Thyroid gland (tissue), 4 donors: ENCODE data around the gene WDR87. TPM values are rescaled to one million over a fixed set of nuclear protein-coding genes. Genes with fewer than 3 reads are reported as not detected.
"Not testable (repeated sequence)": the region's sequence is repeated elsewhere in the genome, so short reads cannot be mapped to it uniquely, and the experiment has no call there.

ENCODE experiments used
- DNase-seq, 2 donors: peaks; one replicate each; pipeline ENCODE4 v3.0.0-alpha.2; 2019
- H3K27ac ChIP-seq, 3 donors: fragments of 200-600 bp; sonication (generic); 1 replicate in 2 of 3; 2 replicates in 1 of 3; pipeline ENCODE4 v1.5.1; 2016 to 2019; ENCODE audit warnings: mild to moderate bottlenecking in 1 of 3, moderate library complexity in 1 of 3
- H3K27me3 ChIP-seq: fragments of 200-600 bp; sonication (generic); one replicate; pipeline ENCODE4 v1.5.1; 2019
- H3K36me3 ChIP-seq, 2 donors: fragments of 200-600 bp; sonication (generic); one replicate each; pipeline ENCODE4 v1.5.1; 2016 to 2019
- H3K4me1 ChIP-seq, 2 donors: fragments of 200-600 bp; sonication (generic); one replicate each; pipeline ENCODE4 v1.5.1; 2017 to 2019
- H3K4me3 ChIP-seq, 3 donors: fragments of 200-600 bp; sonication (generic); replicated peaks in 1 of 3; 1 replicate in 2 of 3; 2 replicates in 1 of 3; pipeline ENCODE4 v1.5.1; 2016; ENCODE audit warnings: mild to moderate bottlenecking in 1 of 3
- H3K9me3 ChIP-seq: fragments of 200-600 bp; sonication (generic); one replicate; pipeline ENCODE4 v1.5.1; 2017
- POLR2A ChIP-seq, 2 donors: fragments of 450-650 bp; IDR thresholded peaks; one replicate each; pipeline ENCODE4 v1.6.1; 2017; ENCODE audit warnings: antibody characterized with exemption in 2 of 2, mild to moderate bottlenecking in 2 of 2, moderate library complexity in 1 of 2
- WGBS, 2 donors: methylation state at CpG; one replicate each; pipeline ENCODE4 v1.1.5; 2017; 5-methylcytosine and 5-hydroxymethylcytosine counted together
- intact Hi-C: fragments of 100-400 bp; cut with DNase I; formaldehyde crosslinking; loops from one replicate; pipeline ENCODE4 v1.15.1; 2023
- total RNA-seq, 4 donors: library from RNA; depleted of rRNA; stranded (reverse); fragments of >200 nt; gene quantifications; one replicate each; pipeline ENCODE4 v1.2.3, GENCODE V29; 2016
- TF ChIP-seq, protein P1 (sequence below), 6 experiments: fragments of 200-600 bp in 3 of 6; fragments of 450-650 bp in 3 of 6; sonication (generic) in 3 of 6; IDR thresholded peaks; one replicate each; pipeline ENCODE4 v1.5.1; 2016 to 2019; ENCODE audit warnings: antibody characterized with exemption in 6 of 6, mild to moderate bottlenecking in 2 of 6, inconsistent platforms in 1 of 6, moderate library complexity in 1 of 6

Gene WDR87
- total RNA-seq, 4 donors from 2014 or later = under 0.01 TPM; not detected in 3

DNA sequence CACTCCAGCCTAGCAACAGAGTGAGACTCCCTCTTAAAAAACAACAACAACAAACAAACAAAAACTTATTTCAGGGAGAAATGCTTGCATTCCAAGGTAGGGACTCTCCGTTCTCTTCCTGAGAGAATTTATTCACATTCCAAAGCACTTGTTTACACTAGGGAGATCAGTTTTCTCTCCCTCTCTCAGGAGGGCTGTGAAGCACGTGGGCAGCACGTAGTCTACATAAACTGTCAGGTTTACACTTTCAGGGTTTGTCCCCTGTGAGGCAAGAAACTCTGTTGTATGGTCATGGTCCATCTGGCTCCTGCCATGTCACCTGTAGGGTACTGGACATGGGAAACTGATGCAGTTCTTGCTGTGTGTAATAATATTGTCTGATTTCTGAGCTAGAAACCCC lies 31.6 kb downstream of the WDR87 start:
- H3K27ac ChIP-seq = peak overlapping the region; percentile 84 to 97 (median 95)
- no peaks in the 10 kb centered on the region for H3K36me3 ChIP-seq
- 6 to 10% methylated on average over 3 of the region's 3 CpGs for WGBS, 2 donors
- DNase-seq = peak; percentile 81 to 84
- peaks cover 31 to 39% of the 10 kb centered on the region in 2 donors for H3K4me1 ChIP-seq
- no peak overlapping the region for H3K4me3 ChIP-seq
- TF ChIP-seq, protein P1, sequence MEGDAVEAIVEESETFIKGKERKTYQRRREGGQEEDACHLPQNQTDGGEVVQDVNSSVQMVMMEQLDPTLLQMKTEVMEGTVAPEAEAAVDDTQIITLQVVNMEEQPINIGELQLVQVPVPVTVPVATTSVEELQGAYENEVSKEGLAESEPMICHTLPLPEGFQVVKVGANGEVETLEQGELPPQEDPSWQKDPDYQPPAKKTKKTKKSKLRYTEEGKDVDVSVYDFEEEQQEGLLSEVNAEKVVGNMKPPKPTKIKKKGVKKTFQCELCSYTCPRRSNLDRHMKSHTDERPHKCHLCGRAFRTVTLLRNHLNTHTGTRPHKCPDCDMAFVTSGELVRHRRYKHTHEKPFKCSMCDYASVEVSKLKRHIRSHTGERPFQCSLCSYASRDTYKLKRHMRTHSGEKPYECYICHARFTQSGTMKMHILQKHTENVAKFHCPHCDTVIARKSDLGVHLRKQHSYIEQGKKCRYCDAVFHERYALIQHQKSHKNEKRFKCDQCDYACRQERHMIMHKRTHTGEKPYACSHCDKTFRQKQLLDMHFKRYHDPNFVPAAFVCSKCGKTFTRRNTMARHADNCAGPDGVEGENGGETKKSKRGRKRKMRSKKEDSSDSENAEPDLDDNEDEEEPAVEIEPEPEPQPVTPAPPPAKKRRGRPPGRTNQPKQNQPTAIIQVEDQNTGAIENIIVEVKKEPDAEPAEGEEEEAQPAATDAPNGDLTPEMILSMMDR (IDR thresholded peaks at IDR 0.05) = no peak
- TF ChIP-seq POLR2A (IDR thresholded peaks at IDR 0.05) = peak in 1 of 2 donors; percentile 11
- no peaks in the 10 kb centered on the region for H3K9me3 ChIP-seq
- no peaks in the 10 kb centered on the region for H3K27me3 ChIP-seq
- intact Hi-C loops = no loop called here

DNA sequence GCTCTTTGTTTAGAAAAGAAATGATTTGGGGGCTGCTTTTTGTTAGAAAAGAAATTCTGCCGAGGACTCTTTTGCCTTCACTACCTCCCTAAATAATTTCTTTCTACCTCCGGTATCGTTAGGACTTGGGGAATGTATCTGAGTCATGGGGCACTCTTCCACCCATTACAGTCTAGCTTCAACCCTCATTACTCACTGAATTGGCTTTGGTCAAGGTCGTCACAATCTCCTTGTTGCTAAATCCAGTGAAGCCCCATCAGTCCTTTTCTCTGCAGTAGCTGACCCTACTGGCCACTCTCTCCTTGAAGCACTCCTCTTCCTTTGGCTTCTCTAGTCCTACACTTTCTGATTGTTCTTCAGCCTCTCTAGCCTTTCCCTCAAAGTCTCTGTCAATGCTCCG lies 34.0 kb downstream of the WDR87 start:
- TF ChIP-seq, protein P1 (IDR thresholded peaks at IDR 0.05) = no peak
- TF ChIP-seq POLR2A (IDR thresholded peaks at IDR 0.05) = no peak
- Histone ChIP-seq H3K4me3 (no peak overlapping the region), H3K4me1 (peaks cover 31 to 34% of the 10 kb centered on the region in 2 donors), H3K9me3 (no peaks in the 10 kb centered on the region), H3K27me3 (no peaks in the 10 kb centered on the region), H3K36me3 (no peaks in the 10 kb centered on the region), H3K27ac (no peak overlapping the region)
- DNase-seq = no peak
- intact Hi-C loops = no loop called here
- 83 to 88% methylated on average over 5 of the region's 5 CpGs for WGBS, 2 donors

DNA sequence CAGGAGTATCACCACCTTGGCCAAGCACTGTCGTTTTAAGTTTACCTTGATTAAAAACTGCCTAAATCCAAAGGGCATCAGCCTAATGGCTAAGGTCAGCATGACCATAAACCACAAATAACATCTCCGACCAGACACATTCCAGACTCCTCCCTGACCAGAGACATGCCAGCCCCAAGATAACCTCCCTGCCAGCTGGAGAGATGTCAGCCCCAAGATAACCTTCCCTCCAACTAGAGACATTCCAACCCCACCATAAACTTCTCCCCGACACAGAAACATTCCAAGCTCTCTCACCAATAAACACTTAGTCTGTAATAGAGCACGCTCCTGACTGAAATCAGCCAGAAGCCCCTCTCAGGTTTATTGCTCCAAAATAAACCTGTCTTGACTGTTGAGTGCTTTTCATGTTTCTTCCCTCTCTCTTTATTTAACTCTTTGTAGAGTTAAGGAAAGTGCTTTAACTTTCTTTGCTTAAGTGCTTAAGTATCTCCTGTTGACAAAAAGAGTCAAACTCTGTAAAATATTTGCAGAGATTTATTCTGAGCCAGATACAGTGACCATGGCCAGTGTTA lies 36.5 kb downstream of the WDR87 start:
- no peak for TF ChIP-seq POLR2A (IDR thresholded peaks at IDR 0.05)
- TF ChIP-seq, protein P1 (IDR thresholded peaks at IDR 0.05) = no peak
- Histone ChIP-seq H3K27me3 (no peaks in the 10 kb centered on the region), H3K36me3 (no peaks in the 10 kb centered on the region), H3K9me3 (no peaks in the 10 kb centered on the region), H3K4me1 (peaks cover 18% of the 10 kb centered on the region in 2 donors), H3K4me3 (no peak overlapping the region), H3K27ac (no peak overlapping the region)
- no peak for DNase-seq
- WGBS, 2 donors = 71 to 86% methylated on average over 4 of the region's 4 CpGs
- intact Hi-C loops = no loop called here

DNA sequence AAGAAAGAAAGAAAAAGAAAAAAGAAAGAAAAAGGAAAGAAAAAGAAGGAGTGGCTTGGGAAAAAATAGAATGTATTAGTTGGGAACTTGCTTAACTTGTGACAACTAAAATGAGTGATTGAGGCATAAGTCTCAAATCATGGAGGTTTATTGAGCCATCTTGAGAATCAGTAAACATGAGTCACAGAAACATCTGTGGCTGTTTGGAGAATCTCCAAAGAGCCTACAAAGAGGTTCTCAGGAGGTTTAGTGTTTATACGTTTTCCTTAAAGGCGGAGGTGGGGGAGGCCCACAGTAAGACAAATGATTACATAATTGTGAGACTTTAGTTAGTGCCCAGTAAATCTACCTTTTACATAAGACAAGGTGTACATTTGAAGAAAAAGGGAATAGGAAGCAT lies 38.6 kb downstream of the WDR87 start:
- intact Hi-C loops = no loop called here
- H3K9me3 ChIP-seq = no peaks in the 10 kb centered on the region

DNA sequence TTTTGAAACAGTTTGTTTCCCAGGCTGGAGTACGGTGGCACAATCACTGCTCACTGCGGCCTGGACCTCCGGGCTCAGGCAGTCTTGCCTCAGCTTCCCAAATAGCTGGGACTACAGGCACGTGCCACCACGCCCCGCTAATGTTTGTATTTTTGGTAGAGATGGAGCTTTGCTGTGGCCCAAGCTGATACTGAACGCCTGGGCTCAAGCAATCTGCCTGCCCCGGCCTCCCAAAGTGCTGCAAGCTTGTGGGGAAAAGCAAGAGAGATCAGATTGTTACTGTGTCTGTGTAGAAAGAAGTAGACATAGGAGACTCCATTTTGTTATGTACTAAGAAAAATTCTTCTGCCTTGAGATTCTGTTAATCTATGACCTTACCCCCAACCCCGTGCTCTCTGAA lies 40.5 kb downstream of the WDR87 start:
- H3K4me1 ChIP-seq, H3K27me3 ChIP-seq, intact Hi-C loops, H3K9me3 ChIP-seq, DNase-seq, H3K36me3 ChIP-seq, H3K4me3 ChIP-seq: not testable (repeated sequence)
- peak overlapping the region in 1 of 3 donors; percentile 49 for H3K27ac ChIP-seq
- WGBS, 2 donors = 81 to 85% methylated on average over 8 of the region's 9 CpGs

More for the DNA sequence above, 38.6 kb downstream of the WDR87 start:
- no peak for DNase-seq
- no peak overlapping the region for H3K27ac ChIP-seq
- H3K27me3 ChIP-seq = no peaks in the 10 kb centered on the region
- peaks cover 4 to 5% of the 10 kb centered on the region in 2 donors for H3K4me1 ChIP-seq
- TF ChIP-seq, protein P1 (IDR thresholded peaks at IDR 0.05) = no peak
- no peak overlapping the region for H3K4me3 ChIP-seq
- no peaks in the 10 kb centered on the region for H3K36me3 ChIP-seq
- WGBS, 2 donors = 70 to 76% methylated on average over 2 of the region's 2 CpGs
